Stimulated activated CD8-positive, alpha-beta memory T cell treated with anti-CD3 and anti-CD28 coated beads, Interleukin-7, amount 100 ng/mL, for 4 hours (primary cell): ENCODE measurements around the gene KRT85.

Source experiments
- DNase-seq, 2 donors: peaks; one replicate each; pipeline ENCODE4 v3.0.0-alpha.2; 2020; ENCODE audit warnings: low read depth in 2 of 2

The KRT85 gene

DNA sequence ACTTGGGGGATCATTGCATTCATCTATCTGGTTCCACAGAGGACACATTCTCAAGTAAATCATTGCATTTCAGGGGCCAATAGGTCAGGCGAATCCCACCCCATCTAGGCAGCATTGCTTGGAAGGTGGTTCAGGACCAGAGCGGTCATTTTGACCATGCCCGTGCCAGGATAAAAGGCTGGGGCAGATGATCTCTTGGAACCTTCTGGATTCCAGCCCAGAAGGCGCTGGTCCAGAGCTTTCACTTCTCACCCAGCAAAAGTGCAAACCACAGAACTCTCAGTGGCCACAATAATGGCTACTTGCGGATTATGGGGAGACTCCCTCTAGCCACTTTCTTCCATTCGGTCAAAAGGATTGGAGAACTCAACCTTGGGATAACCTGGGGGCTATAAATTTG lies 595 bp upstream of the KRT85 start:
- no peak for DNase-seq

DNA sequence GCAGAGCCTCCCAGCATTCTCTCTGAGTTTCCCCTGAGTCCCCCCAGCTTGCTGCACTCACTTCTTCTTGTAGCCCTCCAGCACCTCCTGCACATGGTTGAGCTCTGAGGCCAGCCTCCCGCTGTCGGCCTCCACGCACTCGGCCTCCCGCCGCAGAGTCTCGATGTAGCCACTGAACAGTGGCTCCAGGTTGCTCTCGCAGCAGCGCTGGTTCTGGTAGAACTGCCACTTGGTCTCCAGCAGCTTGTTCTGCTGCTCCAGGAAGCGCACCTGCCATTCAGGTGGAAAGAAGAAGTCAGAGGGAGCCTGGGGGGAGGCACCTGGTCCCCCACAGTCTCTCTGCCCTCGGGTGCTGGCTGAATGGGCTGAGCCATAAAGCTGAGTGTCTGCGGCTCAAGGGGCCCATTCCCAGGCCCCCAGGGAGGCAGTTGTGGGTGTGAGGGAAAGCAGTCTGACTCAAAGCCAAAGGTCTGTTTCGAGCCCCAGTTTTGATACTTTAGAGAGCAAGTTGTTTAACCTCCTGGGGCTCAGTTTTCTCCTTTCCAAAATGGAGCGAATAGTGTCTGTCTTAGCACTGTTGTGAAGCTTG lies 2.3 kb downstream of the KRT85 start:
- no peak for DNase-seq

DNA sequence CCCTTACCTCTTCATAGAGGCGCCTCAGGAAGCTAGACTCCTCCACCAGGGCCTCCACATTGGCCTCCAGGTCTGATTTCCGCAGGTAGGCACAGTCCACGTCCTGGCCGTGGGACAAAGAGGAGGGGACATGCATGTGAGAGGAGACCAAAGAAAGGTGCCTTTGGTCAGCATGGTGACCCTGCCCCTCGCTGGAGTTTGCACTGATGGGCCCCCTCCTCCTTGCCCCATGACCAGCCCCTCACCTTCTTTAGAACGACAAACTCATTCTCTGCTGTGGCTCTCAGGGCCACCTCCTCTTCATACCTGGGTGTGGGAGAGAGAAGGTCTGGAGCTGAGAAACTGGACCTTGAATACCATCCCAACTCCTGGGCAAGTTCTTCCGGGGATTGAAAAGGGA lies 3.2 kb downstream of the KRT85 start:
- DNase-seq: no peak

DNA sequence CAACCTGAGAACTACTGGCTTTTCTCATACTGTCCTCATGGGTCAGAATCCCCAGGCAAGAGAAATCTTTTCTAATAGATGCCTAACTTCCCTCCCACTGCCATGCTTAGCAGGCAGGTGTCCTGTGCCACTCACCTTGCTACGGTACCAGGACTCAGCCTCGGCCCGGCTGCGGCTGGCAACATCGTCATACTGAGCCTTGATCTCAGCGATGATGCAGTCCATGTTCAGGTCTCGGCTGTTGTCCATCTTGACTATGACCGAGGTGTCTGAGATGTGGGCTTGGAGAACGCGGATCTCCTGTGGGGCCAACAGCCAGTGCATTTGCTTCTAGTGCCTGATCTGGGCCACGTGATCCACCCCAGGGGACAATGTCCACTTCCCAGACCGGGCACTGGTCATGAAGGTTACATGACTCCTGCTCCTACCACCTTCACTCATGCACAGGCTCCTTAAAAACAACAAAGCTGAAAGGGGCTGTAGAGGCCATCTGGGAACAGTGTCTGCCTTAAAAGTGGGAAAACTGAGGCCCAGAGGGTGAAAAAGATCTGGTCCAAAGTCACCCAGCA lies 4.1 kb downstream of the KRT85 start:
- no peak for DNase-seq

DNA sequence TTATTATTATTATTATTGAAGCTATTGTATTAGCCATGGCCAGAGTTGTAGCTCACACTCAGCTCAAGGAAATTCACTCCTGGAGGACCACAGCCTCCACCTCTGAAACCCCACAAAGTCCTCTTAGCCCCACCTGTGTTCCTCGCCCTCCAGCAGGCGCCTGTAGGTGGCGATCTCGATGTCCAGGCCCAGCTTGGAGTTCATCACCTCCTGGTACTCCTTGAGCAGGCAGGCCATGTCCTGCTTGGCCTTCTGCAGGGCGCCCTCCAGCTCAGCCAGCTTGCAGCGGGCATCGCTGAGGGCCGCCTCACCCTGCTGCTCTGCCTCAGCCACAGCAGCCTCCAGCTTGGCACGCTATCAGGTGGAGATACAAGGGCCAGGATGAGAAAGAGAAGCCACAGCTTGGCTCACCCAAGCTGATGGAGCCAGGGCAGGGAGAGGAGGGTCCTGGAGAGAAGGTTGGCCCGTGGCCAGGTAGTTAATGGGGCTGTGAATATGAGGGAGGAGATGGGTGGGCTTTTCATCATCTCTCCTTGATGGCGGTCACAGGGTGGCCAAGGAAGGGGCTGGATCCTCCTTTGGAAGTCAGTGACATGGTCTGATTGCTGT lies 5.1 kb downstream of the KRT85 start:
- DNase-seq: no peak

DNA sequence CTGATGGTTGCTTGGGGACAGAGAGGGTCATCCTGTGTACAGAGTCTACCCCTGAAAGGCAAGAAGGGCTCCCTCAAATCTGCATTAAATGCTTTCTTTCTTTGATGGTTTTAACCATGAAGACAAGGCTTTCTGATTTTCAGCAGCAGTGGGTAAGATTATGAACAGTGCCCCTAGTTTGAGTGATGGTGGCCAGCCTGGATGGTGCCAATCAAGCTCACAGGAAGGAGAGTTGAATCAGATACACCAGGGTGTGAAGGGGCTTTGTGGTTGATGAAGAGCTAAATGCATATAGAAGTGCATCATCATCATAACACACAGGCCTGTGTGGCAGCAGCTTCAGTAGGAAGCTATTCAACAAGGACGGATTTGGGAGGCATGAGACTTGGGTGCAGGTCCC lies 5.7 kb downstream of the KRT85 start:
- DNase-seq: no peak

DNA sequence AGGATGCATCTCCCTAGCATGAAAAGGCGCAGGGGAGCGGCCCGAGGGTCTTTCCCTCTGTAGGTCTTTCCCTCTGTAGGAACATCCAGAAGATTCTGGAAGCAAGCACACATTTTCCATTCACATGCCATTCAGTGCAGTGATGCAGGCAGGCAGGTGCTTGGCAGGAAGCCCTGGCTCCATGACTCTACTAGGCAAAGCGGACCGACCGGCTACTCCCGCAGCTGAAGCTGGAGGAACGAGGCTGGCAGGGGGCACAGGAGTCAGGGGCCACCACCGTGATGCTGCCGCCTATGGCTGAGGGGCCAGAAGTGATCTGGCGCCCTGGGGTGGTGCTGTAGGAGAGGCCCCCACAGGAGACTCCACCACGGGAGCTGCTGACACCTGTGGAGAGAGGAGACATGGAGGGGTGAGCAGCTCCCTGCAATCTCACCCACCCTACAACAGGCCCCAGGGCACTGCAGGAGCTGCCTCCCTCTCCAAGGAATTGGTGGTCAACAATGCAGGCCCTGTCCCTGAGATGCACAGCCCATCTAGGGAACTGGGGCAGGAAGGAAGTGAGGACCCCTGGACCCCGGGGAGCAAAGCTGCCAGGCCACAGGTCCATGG lies 6.5 kb downstream of the KRT85 start:
- no peak for DNase-seq

DNA sequence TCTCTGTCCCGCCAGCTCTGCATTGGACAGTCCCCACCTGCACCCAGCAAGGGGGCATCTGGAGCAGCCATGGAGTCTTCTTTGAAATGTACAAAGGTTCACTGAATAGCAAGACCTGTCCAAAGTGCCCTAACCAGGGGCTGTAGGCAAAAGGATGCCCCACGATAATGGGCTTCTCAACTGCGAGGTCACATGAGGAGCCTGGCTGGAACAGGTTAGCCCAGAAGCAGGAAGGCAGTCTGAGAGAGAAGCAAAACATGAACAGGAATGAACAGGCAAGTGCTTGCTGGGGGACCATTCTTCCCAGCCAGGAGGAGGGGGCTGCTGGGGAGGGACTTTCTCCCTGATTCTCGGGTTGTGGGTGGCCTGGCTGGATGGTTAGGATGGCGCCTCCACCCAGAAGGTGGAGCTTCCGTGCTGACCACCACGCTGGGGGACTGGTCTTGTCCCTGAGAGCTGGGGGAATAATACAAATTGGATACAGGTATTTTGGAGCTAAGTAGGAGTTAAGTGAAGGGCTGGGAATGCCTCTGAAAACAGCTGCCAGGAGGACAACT lies 7.1 kb downstream of the KRT85 start:
- DNase-seq: no peak

DNA sequence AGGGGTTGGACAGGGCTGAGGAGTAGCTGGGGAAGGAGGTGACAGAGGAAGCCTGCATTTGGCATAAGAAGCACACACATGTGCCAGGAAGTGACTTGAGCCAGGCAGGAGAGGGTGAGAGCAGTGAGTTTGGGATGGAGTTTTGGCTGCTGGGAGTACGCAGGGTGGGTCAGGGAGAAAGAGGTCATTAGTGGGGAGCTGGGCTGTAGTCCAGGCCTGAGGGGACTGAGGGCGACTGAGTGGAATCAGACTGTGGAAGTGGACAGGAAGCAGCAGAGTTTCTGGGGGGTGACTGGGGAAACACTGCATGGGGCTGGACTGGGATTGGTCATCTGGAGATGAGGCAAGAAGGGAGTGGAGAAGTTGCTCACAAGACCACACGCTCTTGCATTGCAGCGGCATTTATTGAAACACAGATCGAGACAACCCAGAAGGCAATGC lies 7.6 kb downstream of the KRT85 start:
- DNase-seq: no peak

DNA sequence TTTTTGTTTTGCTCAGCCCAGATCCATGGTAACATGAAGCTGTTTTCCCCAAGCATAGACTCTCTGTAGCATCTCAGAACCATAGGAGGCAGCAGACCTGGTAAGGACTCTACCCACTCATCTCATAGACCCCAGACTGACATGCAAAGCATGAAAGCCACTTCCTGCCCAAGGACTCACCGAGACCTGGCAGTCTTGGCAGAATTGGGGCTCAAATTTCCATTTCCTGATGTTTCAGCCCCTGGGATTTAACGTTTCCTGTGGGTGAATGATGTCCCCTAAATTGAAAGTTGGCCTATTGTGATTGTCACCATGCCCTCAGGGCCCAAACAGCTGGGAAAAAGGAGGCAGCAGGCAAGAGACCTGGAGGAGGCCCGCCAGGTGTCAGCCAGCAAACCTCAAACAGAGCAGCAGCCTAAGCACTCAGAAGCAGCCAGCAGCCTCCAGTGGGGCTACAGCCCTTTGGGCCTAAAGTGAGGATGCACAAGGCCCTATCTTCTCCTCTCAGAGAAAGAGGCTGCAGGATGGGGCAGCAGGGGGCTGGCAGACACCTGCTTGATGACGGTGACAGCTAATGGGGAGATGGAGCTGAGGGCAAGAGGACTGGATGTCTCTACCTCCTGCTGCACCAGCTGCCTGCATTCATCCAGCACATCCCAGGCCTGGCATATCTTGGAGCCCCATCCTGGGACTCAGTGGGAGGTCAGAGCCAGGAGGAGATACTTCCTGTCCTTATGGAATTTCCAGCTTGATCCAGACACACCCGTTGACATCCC lies 8.5 kb downstream of the KRT85 start:
- DNase-seq: no peak

DNA sequence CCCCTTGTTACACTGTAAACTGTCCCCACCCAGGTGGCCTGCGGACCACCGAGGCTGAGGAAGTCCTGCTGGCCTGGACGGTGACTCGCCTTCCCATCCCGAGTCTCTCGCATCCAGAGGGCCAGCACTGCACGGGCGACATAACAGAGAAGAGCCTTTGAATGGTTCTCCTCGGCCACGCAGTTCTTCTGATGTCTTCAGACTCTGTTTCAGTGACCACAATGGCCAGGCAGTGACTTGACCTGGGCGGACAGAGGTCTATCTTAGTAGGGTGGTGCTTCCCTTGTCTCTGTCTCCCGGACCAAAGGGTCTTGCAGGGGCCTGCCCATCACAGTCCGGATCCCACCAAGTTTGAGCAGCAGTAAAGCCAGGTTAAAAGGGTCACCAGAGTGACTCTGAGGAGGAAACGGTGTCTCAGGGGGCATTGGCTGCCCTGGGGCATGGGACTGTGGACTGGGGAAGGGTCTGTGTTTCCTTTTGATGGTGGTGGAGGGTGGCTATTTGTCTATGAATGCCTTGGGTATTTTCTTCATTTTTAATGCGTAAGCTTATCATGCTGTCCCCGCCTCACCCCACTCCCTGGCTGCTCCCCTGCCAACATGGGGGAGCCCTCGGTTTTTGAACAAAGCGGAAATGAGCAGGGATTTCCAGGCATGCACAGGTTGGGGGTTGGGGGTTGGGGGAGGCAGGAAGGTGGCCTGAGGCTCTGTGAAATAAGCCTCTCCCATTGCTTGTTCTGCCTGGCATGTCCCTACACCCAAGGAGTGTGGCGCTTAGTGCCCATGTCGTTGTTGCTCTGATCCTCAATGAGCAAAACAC lies 10.3 kb downstream of the KRT85 start:
- no peak for DNase-seq

DNA sequence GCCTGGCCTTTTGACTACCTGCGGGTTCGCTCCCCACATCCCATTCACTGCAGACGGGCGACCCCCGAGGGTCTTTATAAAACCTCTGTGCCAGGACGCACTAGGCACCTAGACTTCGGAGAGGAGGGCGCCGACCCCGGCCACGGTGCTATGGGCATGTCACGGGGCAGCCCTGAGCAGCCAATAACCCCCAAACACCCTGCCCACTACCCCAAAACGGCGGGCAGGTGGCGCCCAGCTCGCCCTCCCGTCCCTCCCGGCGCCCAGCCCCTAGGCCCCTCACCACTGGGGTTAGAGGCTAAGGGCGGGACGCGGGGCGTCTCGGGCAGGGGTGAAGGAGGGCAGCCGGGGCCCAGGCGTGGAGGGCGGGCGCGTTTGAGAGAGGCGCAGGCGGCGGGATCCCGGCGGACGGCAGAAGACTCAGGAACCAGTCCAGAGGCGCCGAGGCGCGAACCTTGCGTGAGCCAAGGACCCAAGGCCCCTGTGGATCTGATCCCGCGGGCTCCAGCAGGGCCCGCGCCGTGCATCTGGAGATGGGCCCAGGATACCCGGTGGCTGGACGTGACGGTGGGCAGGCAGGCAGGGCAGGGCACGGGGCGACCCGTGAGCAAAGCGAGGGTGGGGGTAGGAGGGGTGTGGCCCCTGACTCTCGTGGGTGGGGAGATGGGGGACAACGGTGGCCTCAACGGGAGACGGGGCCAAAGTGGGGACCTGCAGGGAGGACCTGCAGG lies 11.1 kb downstream of the KRT85 start:
- no peak for DNase-seq

DNA sequence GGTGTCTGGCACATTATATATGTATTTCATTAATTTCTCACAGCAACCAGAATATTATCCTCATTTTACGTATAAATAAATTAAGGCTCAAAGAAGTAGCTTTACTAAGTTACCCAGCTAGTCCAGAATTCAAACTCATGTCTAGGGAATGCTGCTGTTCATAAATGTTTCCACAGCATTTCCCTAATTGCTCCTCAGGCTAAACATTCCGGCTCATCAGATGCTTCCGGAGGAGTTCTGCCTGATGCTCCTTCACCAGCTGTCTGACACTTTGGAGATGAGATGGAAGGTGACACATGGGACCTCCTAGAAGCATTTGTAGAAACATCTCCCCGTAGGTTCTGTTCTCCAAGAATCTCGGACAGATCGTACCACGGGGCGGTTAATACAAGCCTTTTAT lies 12.1 kb downstream of the KRT85 start:
- DNase-seq: no peak

DNA sequence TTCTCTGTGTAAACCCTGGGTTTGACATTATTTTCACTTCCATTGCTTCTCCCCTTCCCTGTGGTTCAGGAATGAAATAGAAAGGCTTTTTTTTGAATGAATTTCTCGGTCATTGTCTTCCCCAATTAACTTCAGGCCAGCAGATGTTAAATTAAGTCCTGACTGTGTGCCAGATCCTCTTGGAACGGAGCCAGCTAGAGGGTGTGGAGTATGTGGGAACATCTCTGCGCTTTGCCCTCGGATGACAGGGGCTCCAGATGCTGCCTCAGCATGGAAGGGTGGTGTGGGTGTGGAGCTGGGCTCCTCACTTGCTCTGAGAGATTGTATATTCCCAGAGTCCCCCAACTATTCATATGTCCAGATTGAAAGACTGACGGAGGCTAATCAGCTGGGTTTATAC lies 13.1 kb downstream of the KRT85 start:
- no peak for DNase-seq

DNA sequence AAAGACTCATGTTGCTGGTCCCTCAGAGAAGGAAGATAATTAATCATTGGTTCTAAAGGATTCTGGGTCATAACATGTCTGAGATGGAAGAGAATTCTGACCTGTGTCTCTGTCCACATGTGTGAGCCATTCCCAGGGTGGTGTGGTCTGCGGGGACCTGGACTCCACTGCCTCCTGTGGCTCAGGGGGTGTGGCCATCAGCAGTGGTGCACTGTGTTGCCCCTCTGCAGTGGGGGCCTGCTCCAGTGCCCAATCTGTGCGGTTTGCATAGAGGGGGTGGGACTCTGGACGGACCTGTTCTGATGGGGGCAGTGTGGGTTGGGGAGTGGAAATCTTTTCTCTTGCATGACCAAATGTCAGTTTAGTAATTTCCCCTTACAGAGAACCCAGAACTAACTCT lies 13.5 kb downstream of the KRT85 start:
- no peak for DNase-seq

DNA sequence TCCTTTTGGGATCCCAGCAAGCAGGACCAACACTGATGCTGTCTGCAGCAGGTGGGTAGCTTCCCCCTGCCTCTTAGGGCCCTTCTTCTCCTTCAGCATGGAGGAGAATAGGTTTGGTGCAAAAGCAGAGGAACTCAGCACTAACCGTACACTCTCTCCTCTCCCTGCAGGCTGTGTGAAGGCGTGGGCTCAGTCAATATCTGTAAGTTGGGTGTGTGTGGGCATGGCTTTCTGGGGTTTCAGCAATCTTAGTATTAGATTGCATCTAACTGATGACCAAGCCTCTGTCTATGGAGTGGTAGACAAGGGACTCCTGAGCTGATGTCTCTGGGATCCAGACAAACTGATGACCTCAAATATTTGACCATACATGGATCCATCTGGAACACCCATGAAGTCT lies 14.3 kb downstream of the KRT85 start:
- DNase-seq: no peak

DNA sequence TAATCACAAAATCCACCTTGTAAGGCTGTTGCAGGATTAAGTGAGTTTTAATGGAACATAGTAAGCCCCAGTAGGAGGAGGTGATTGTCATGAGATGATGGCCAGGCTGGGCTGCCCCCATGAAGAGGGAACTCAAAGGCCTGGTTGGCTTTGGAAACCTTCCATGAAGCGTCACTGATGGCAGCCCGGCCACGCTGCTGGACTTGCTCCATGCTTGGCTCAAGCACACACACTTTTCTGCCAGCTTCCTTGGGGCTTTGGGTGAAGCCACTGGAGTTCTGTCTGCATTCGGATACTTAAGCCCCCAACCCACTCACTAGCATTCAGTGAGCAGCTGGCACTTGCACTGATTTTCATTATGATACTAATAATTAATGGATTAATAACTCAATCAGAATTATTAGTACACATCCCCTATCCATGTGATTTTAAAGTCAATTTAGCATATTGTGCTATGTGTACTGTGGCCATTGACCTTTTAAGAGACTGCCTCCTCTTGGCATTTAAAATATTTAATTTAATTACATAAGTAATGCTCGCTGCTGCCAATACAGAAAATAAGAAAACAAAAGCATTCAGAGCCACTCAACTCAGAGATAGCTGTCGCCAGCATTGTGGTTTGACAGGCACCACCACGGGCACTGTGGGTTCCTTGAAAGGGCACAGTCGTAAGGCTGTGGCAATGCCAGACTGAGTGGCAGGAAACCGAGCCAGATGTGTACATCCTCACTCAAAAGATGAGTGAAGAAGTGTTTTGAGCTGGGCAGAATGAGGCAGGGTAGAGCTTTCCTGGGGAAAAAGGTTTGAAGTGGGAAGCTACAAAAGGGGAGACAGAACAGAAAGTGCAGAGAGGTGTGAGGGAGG lies 15.9 kb downstream of the KRT85 start:
- peak; percentile 33 to 52 for DNase-seq

DNA sequence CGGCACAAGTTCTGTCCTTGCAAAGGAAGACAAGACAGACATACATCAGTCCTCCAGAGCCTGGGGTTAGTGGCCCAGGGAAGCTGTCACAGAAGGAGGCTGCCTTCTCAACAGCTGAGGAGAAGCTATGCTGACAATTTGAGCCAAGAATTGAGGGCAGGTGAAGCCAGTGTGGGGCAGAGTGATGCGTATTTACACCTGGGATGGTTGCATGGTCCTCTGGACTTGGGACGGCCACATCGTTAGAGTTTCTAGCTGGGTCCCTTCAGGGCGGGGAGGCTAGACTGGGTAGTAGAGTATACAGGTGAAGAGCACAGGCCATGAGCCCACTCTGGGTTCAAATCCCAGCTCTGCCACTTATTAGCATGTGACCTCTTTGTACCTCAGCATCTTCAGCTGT lies 16.5 kb downstream of the KRT85 start:
- no peak for DNase-seq

DNA sequence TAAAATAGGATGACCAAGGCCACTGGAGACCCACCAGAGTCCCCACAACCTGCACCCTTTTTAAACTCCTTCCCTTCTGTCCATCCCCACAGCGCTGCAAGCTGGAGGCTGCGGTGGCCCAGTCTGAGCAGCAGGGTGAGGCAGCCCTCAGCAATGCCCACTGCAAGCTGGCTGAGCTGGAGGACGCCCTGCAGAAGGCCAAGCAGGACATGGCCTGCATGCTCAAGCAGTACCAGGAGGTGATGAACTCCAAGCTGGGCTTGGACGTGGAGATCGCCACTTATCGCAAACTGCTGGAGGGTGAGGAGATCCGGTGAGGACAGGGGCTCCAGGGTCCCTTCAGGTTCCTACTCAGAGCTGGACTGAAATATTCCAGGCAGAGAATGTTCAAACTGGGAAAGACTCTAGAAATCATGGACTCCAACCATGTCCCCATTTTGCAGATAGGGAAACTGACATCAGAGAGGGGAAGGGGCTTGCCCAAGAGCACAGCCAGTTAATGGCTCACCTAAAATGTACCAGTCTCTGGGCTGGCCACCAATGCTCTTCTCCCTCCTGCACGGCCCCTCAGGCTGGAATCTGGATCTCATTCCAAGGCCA lies 17.2 kb downstream of the KRT85 start:
- DNase-seq: no peak
